GM12878 (cell line): Measurements from ENCODE around the gene ITPR2. TPM values are rescaled to one million over a fixed set of nuclear protein-coding genes. Genes with fewer than 3 reads are reported as not detected.

Experiments used
- ATAC-seq: fragments of 200-7000 bp; cut with Tn5 transposase; 3 replicates; pipeline ENCODE4 v1.9.1; 2020; ENCODE audit warnings: mild to moderate bottlenecking, moderate library complexity
- BruUV-seq: library from RNA; stranded (reverse); fragments of 400-500 nt; replicated peaks from 2 replicates; lab custom pipeline; 2021; lab: Mats Ljungman, UMichigan
- CTCF ChIA-PET: fragments of 300-600 bp; sonication (Branson Sonifier 250); formaldehyde crosslinking; extraction: SDS; loops from one replicate; lab custom pipeline; 2021; ENCODE audit warnings: inconsistent platforms; lab: Yijun Ruan, JAX
- POLR2A ChIA-PET: fragments of 350-600 bp; formaldehyde crosslinking; extraction: SDS; loops from one replicate; lab custom pipeline; 2021; ENCODE audit warnings: inconsistent platforms; lab: Charles Lee
- RAD21 ChIA-PET: fragments of 300-600 bp; sonication (Branson Sonifier 250); formaldehyde crosslinking; loops from one replicate; lab custom pipeline; 2023; ENCODE audit warnings: antibody characterized with exemption; ENCODE audit not compliant: unreplicated experiment; lab: Charles Lee
- SMC1A ChIA-PET: fragments of 300-600 bp; sonication (Branson Sonifier 250); formaldehyde crosslinking; loops from one replicate; lab custom pipeline; 2023; ENCODE audit not compliant: unreplicated experiment, uncharacterized antibody; lab: Charles Lee
- DNase-seq: peaks from one replicate; pipeline ENCODE4 v3.0.0-alpha.2; 2011; ENCODE audit warnings: low read depth, low spot score
- FAIRE-seq: peaks from 3 replicates; lab custom pipeline; 2011; peaks lifted over from hg19 to GRCh38; lab: Jason Lieb, UNC
- H2AFZ ChIP-seq: 2 replicates; pipeline ENCODE4 v1.6.0; 2011; ENCODE audit warnings: low read depth, low read length, control low read depth; ENCODE audit not compliant: control insufficient read depth
- H3K27ac ChIP-seq: 2 replicates; pipeline ENCODE4 v1.5.1; 2011; ENCODE audit warnings: control low read depth; ENCODE audit not compliant: control insufficient read depth, insufficient read depth
- H3K27me3 ChIP-seq, 2 experiments: replicated peaks in 1 of 2; 2 replicates each; pipeline versions ENCODE4 v1.6.0 to v1.6.1; 2011; ENCODE audit warnings: low read length in 1 of 2; ENCODE audit not compliant: control insufficient read depth in 2 of 2, insufficient read depth in 2 of 2
- H3K36me3 ChIP-seq, 2 experiments: 2 replicates each; pipeline ENCODE4 v1.5.1; 2011; ENCODE audit warnings: low read length in 1 of 2; ENCODE audit not compliant: control insufficient read depth in 2 of 2, insufficient read depth in 2 of 2
- H3K4me1 ChIP-seq: 2 replicates; pipeline ENCODE4 v1.6.1; 2011; ENCODE audit warnings: mild to moderate bottlenecking, low read length, moderate library complexity, mixed read lengths; ENCODE audit not compliant: control insufficient read depth, insufficient read depth
- H3K4me2 ChIP-seq: 2 replicates; pipeline ENCODE4 v1.6.0; 2011; ENCODE audit warnings: control low read depth; ENCODE audit not compliant: control insufficient read depth, insufficient read depth
- H3K4me3 ChIP-seq: fragments of 200-600 bp; sonication (generic); 2 replicates; pipeline ENCODE4 v1.5.1; 2016
- H3K79me2 ChIP-seq: 2 replicates; pipeline ENCODE4 v1.6.0; 2011; ENCODE audit warnings: low read length; ENCODE audit not compliant: control insufficient read depth, insufficient read depth
- H3K9ac ChIP-seq: 2 replicates; pipeline ENCODE4 v1.8.0; 2011; ENCODE audit warnings: low read length, control low read depth, mixed read lengths; ENCODE audit not compliant: control insufficient read depth, insufficient read depth
- H3K9me3 ChIP-seq: replicated peaks from 3 replicates; pipeline ENCODE4 v1.5.1; 2011; ENCODE audit warnings: mild to moderate bottlenecking, low read length; ENCODE audit not compliant: control insufficient read depth, insufficient read depth
- H4K20me1 ChIP-seq: 2 replicates; pipeline ENCODE4 v1.6.0; 2011; ENCODE audit not compliant: control insufficient read depth, insufficient read depth
- CBFB ChIP-seq: IDR thresholded peaks from 2 replicates; pipeline ENCODE4 v1.6.1; 2016; ENCODE audit warnings: antibody characterized with exemption, low read depth
- CHD1 ChIP-seq: IDR thresholded peaks from 2 replicates; pipeline ENCODE4 v1.6.1; 2012; ENCODE audit warnings: low read depth, low read length, improper control_type of control experiment
- DPF2 ChIP-seq: fragments of 450-650 bp; IDR thresholded peaks from 2 replicates; pipeline ENCODE4 v1.6.1; 2017; ENCODE audit warnings: mild to moderate bottlenecking
- HDGF ChIP-seq: fragments of 450-650 bp; IDR thresholded peaks from 2 replicates; pipeline ENCODE4 v1.6.1; 2016; ENCODE audit warnings: antibody characterized with exemption
- POLR2A ChIP-seq: IDR thresholded peaks from 2 replicates; pipeline ENCODE4 v1.6.1; 2011; ENCODE audit warnings: low read depth, mild to moderate bottlenecking, low read length
- ZBED1 ChIP-seq: IDR thresholded peaks from 2 replicates; pipeline ENCODE4 v1.6.1; 2016; ENCODE audit warnings: borderline replicate concordance
- ZSCAN29 ChIP-seq: fragments of 450-650 bp; IDR thresholded peaks from 2 replicates; pipeline ENCODE4 v1.6.1; 2017; ENCODE audit warnings: mild to moderate bottlenecking, moderate library complexity
- whole genome bisulfite sequencing: methylation state at CpG from one replicate; pipeline ENCODE4 v1.1.6; 2016; ENCODE audit warnings: low lambda C conversion rate; ENCODE audit not compliant: insufficient replicate concordance, insufficient coverage; ENCODE audit errors: missing lambda C conversion rate; 5-methylcytosine and 5-hydroxymethylcytosine counted together
- in situ Hi-C: fragments of 300-500 bp; cut with MboI; formaldehyde crosslinking; loops from 9 replicates; pipeline ENCODE4 v1.14.3; 2018; ENCODE audit warnings: mixed read lengths
- intact Hi-C: fragments of 100-400 bp; cut with micrococcal nuclease; formaldehyde crosslinking; loops from one replicate; pipeline ENCODE4 v1.14.2; 2022; ENCODE audit not compliant: unreplicated experiment
- polyA plus RNA-seq, 11 experiments: library from polyadenylated mRNA; depleted of rRNA in 4 of 11; unstranded in 6 of 11; stranded (reverse) in 5 of 11; fragments of >200 nt; fragmentation: Nextera tagmentation in 4 of 11; fragmentation: Illumina TruSeq in 1 of 11; extraction: Ambion mirVana in 4 of 11; extraction: Trizol in 1 of 11; gene quantifications; 1 replicate in 1 of 11; 2 replicates in 10 of 11; pipeline versions ENCODE4 v1.2.1 to v1.2.3, GENCODE V29; 2011 to 2016; ENCODE audit warnings: inconsistent platforms in 2 of 11, missing spikeins in 2 of 11, low read depth in 1 of 11
- total RNA-seq, 4 experiments: library from RNA; depleted of rRNA in 3 of 4; stranded (reverse); fragments of >200 nt in 3 of 4; fragmentation: Illumina TruSeq in 1 of 4; extraction: Trizol in 1 of 4; gene quantifications; 2 replicates each; pipeline versions ENCODE4 v1.2.1 to v1.2.3, GENCODE V29; 2013 to 2021
- TF ChIP-seq, protein P1 (sequence below), 3 experiments: IDR thresholded peaks in 2 of 3; conservative IDR thresholded peaks in 1 of 3; 2 replicates each; pipeline ENCODE4 v1.5.1; 2011; ENCODE audit warnings: low read depth in 3 of 3, low read length in 3 of 3, mild to moderate bottlenecking in 3 of 3, control low read depth in 2 of 3, moderate library complexity in 2 of 3, inconsistent platforms in 1 of 3, mixed read lengths in 1 of 3; ENCODE audit not compliant: control insufficient read depth in 2 of 3, insufficient read depth in 1 of 3; ENCODE audit errors: extremely low read depth in 1 of 3
- TF ChIP-seq, protein P2 (sequence below): IDR thresholded peaks from 2 replicates; pipeline ENCODE4 v1.6.1; 2011; ENCODE audit warnings: low read depth, mild to moderate bottlenecking, low read length, moderate library complexity, borderline replicate concordance; ENCODE audit errors: extremely low read depth
- TF ChIP-seq, protein P3 (sequence below): fragments of 450-650 bp; IDR thresholded peaks from 2 replicates; pipeline ENCODE4 v1.6.1; 2017; ENCODE audit warnings: mild to moderate bottlenecking, moderate library complexity
- TF ChIP-seq, protein P4 (sequence below): fragments of 450-650 bp; IDR thresholded peaks from 2 replicates; pipeline ENCODE4 v1.6.1; 2017; ENCODE audit warnings: mild to moderate bottlenecking, moderate library complexity

Gene ITPR2
- total and polyA plus RNA-seq, 10 of the 15 experiments (the other 5 are each of a cell fraction or from before 2014, with no cell fraction given): 7.5 to 76.2 (median 47.1) TPM

DNA sequence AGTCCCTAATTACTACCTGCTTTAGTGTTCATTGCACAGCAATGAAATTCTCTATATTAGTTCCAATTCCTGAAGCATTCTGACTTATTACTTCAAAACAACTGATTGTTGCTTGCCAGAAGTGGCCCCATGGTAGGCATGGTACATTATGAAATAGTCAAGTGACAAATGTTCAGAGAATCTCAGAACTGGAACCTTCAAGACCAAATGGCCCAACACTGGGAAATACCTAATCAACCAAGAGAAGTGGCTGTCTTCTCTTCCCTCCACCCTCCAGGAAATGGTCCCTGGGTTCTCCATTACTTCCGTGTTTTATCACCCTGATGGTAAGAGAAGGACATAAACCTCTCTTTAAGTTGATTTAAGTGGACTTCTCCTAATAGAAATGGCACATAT, 49.9 kb downstream of the ITPR2 start (continued):
- TF ChIP-seq, protein P1, sequence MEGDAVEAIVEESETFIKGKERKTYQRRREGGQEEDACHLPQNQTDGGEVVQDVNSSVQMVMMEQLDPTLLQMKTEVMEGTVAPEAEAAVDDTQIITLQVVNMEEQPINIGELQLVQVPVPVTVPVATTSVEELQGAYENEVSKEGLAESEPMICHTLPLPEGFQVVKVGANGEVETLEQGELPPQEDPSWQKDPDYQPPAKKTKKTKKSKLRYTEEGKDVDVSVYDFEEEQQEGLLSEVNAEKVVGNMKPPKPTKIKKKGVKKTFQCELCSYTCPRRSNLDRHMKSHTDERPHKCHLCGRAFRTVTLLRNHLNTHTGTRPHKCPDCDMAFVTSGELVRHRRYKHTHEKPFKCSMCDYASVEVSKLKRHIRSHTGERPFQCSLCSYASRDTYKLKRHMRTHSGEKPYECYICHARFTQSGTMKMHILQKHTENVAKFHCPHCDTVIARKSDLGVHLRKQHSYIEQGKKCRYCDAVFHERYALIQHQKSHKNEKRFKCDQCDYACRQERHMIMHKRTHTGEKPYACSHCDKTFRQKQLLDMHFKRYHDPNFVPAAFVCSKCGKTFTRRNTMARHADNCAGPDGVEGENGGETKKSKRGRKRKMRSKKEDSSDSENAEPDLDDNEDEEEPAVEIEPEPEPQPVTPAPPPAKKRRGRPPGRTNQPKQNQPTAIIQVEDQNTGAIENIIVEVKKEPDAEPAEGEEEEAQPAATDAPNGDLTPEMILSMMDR (IDR thresholded peaks at IDR 0.05 in 2 of 3, conservative IDR thresholded peaks at IDR 0.05 in 1 of 3; ENCODE audit: control insufficient read depth in 2 of 3, extremely low read depth in 1 of 3, insufficient read depth in 1 of 3, low read depth in 3 of 3, low read length in 3 of 3): no peak
- no peak for TF ChIP-seq HDGF
- TF ChIP-seq ZBED1: no peak

DNA sequence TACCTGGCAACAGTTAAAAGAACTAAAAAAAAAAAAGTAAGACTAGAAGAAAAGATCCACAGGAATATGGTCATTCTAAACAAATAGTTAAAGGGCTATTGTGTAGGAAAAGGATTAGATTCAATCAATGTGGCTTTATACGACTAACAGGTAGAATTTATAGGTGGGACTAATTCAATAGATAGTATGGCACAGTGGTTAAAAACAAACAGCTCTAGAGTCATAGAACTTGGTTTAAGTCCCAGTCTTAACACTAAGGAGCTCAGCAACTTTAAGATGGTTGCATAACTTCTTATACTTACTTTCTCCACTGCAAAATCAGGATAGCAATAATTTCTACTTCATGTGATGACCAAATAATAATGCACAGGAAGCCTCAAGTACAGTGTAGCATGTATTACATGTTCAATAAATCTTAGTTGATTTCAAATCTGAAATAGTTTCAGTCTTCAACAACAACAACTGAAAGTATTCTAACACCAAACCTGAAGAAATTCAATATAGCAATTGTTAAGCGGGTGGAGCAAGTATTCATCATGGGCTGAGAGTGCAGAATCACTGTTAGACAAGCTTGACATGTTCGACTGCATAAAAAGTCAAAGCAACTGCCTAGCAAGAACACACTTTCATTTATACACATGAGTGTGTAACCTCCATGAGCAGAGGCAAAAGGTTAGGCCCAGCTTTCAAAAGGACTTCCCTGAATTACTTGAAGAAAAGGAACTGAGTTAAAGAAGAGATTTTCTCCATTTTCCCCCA, 50.4 kb downstream of the ITPR2 start:
- H2AFZ ChIP-seq: no peak overlapping the region
- no peak for DNase-seq
- intact Hi-C loops: no loop called here
- SMC1A ChIA-PET: interaction anchor here (0.7 to 1.4 kb wide), 3 partner anchors 12 to 564 kb away, joined by 3 to 4 read pairs (median 4); no protein-coding TSS in a partner anchor
- FAIRE-seq: no peak
- no peaks in the 10 kb centered on the region for H3K79me2 ChIP-seq
- RAD21 ChIA-PET: no interaction called here
- H3K27me3 ChIP-seq: no peaks in the 10 kb centered on the region
- no peak overlapping the region for H3K4me3 ChIP-seq
- H3K36me3 ChIP-seq: peaks cover 3 to 7% of the 10 kb centered on the region in 2 experiments; a peak in 3 of 4 replicates
- no peak overlapping the region for H3K9ac ChIP-seq
- POLR2A ChIA-PET: interaction anchor here (0.6 to 1.6 kb wide), 2 partner anchors 8 to 12 kb away, joined by 3 to 4 read pairs; no protein-coding TSS in a partner anchor
- ATAC-seq: no peak
- H3K4me1 ChIP-seq: no peaks in the 10 kb centered on the region
- CTCF ChIA-PET: interaction anchor here (0.7 to 1.0 kb wide), 2 partner anchors 18 to 130 kb away, joined by 3 to 4 read pairs; no protein-coding TSS in a partner anchor
- H3K27ac ChIP-seq: no peak overlapping the region
- no TSS peak for BruUV-seq
- peaks cover 13% of the 10 kb centered on the region; the same call in 2 of the 3 replicates for H3K9me3 ChIP-seq
- 94% methylated on average over 3 of the region's 3 CpGs for WGBS
- in situ Hi-C loops: no loop called here
- no peak overlapping the region for H3K4me2 ChIP-seq
- H4K20me1 ChIP-seq: no peaks in the 10 kb centered on the region
- TF ChIP-seq ZSCAN29 (no peak), CHD1 (no peak), CBFB (no peak), POLR2A (no peak), DPF2 (no peak)
- TF ChIP-seq, protein P2, sequence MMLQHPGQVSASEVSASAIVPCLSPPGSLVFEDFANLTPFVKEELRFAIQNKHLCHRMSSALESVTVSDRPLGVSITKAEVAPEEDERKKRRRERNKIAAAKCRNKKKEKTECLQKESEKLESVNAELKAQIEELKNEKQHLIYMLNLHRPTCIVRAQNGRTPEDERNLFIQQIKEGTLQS: no peak
- TF ChIP-seq, protein P3, sequence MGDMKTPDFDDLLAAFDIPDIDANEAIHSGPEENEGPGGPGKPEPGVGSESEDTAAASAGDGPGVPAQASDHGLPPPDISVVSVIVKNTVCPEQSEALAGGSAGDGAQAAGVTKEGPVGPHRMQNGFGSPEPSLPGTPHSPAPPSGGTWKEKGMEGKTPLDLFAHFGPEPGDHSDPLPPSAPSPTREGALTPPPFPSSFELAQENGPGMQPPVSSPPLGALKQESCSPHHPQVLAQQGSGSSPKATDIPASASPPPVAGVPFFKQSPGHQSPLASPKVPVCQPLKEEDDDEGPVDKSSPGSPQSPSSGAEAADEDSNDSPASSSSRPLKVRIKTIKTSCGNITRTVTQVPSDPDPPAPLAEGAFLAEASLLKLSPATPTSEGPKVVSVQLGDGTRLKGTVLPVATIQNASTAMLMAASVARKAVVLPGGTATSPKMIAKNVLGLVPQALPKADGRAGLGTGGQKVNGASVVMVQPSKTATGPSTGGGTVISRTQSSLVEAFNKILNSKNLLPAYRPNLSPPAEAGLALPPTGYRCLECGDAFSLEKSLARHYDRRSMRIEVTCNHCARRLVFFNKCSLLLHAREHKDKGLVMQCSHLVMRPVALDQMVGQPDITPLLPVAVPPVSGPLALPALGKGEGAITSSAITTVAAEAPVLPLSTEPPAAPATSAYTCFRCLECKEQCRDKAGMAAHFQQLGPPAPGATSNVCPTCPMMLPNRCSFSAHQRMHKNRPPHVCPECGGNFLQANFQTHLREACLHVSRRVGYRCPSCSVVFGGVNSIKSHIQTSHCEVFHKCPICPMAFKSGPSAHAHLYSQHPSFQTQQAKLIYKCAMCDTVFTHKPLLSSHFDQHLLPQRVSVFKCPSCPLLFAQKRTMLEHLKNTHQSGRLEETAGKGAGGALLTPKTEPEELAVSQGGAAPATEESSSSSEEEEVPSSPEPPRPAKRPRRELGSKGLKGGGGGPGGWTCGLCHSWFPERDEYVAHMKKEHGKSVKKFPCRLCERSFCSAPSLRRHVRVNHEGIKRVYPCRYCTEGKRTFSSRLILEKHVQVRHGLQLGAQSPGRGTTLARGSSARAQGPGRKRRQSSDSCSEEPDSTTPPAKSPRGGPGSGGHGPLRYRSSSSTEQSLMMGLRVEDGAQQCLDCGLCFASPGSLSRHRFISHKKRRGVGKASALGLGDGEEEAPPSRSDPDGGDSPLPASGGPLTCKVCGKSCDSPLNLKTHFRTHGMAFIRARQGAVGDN: no peak
- TF ChIP-seq, protein P4, sequence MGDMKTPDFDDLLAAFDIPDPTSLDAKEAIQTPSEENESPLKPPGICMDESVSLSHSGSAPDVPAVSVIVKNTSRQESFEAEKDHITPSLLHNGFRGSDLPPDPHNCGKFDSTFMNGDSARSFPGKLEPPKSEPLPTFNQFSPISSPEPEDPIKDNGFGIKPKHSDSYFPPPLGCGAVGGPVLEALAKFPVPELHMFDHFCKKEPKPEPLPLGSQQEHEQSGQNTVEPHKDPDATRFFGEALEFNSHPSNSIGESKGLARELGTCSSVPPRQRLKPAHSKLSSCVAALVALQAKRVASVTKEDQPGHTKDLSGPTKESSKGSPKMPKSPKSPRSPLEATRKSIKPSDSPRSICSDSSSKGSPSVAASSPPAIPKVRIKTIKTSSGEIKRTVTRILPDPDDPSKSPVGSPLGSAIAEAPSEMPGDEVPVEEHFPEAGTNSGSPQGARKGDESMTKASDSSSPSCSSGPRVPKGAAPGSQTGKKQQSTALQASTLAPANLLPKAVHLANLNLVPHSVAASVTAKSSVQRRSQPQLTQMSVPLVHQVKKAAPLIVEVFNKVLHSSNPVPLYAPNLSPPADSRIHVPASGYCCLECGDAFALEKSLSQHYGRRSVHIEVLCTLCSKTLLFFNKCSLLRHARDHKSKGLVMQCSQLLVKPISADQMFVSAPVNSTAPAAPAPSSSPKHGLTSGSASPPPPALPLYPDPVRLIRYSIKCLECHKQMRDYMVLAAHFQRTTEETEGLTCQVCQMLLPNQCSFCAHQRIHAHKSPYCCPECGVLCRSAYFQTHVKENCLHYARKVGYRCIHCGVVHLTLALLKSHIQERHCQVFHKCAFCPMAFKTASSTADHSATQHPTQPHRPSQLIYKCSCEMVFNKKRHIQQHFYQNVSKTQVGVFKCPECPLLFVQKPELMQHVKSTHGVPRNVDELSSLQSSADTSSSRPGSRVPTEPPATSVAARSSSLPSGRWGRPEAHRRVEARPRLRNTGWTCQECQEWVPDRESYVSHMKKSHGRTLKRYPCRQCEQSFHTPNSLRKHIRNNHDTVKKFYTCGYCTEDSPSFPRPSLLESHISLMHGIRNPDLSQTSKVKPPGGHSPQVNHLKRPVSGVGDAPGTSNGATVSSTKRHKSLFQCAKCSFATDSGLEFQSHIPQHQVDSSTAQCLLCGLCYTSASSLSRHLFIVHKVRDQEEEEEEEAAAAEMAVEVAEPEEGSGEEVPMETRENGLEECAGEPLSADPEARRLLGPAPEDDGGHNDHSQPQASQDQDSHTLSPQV: no peak
